Bone marrow (tissue), 2 donors: ENCODE data around the gene ACOT8.
"Not testable (repeated sequence)": the region's sequence is repeated elsewhere in the genome, so short reads cannot be mapped to it uniquely, and the experiment has no call there.

Experiments
- DNase-seq, 2 donors: peaks; one replicate each; lab custom pipeline; 2025; lab: John Stamatoyannopoulos, UW

ACOT8 gene

DNA sequence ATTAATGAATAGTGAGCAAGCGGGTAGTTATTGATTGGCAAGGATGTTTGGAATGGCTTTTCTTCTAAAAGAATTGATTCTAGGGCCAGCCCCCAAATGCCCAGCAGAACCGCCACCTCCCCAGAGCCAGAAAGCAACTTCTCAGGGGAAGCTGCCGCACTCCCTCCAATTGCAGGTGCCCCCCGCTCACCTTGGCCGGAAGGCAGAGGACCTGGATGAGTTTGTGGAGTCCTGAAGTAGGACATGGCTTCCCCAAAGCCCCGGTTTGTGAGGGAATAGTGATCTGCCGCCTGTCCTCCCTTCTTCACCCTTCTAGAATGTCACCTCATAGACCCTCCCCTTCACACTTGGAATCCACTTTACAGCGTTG, 30.1 kb upstream of the ACOT8 start, which contains the start of gene SPATA25:
Gene SPATA25, minus strand, starts transcription at position 277 of the 370 bp plus-strand sequence. Its CDS starts 32 bp downstream, at position 245.
- DNase-seq, result no peak

DNA sequence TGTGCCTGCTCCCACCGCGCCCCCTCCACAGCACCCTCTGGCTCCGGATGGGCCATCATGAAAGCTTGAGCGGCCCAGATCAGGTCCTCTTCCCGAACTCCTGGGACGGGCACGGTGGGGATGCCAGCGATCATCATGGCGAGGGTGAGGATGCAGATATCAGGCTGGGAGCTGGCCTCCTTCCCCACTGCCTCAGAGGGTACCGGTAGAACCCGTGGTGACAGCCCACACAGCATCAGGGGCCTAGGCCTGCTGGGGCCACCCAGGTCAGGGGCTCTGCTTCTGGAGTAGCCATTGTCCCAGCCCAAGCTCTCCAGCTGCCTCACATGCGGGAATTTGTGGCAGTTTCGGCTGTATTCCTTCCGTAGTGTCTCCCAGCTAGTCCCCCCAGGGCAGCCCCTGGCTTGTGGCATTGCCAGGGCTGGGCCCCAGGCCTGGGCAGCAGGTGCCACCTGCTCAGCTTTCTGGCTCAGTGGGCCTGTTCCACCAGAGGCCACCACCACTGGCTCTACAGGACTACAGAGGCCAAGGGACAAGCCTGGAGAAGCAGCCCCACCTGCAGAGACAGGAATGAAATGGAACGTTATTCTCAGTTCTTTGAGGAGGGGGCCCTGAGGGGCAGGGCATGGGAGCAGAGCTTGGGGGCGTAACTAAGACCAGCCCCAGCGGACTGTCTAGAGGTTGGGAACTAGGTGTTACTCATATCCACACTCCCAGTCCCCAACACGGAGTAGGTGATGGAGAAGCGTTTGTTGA, 29.6 kb upstream of the ACOT8 start:
- no peak for DNase-seq

DNA sequence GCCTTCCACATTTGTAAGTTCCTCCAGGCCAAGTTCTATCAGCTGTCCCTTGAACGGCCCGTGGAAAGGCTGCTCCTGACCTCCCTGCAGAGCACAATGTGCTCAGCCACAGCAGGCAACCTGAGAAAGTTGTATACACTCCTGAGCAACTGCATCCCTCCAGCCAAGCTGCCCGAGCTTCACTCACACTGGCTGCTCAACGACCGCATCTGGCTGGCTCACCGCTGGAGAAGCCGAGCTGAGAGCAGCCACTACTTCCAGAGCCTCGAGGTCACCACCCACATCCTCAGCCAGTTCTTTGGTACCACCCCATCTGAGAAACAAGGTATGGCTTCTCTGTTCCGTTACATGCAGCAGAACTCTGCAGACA, 25.9 kb upstream of the ACOT8 start:
- DNase-seq, result no peak

DNA sequence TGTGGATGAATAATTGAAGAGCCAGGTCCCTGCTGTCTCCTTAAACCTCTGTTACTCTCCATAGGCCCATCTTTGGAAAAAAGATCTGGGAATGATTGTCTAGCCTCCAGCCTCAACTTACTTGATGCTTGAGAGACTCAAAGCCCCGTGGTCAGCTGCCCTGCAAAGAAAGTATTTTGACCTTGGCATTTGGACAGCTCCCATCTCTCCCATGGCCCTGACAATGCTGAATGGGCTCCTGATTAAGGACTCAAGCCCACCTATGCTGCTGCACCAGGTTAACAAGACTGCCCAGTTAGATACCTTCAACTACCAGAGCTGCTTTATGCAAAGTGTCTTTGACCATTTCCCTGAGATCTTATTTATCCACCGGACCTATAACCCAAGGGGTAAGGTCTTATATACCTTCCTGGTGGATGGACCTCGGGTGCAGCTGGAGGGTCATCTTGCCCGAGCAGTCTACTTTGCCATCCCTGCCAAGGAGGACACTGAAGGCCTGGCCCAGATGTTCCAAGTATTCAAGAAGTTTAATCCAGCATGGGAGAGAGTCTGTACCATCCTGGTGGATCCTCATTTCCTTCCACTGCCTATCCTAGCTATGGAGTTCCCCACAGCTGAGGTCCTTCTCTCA, 25.4 kb upstream of the ACOT8 start:
- DNase-seq, result no peak

DNA sequence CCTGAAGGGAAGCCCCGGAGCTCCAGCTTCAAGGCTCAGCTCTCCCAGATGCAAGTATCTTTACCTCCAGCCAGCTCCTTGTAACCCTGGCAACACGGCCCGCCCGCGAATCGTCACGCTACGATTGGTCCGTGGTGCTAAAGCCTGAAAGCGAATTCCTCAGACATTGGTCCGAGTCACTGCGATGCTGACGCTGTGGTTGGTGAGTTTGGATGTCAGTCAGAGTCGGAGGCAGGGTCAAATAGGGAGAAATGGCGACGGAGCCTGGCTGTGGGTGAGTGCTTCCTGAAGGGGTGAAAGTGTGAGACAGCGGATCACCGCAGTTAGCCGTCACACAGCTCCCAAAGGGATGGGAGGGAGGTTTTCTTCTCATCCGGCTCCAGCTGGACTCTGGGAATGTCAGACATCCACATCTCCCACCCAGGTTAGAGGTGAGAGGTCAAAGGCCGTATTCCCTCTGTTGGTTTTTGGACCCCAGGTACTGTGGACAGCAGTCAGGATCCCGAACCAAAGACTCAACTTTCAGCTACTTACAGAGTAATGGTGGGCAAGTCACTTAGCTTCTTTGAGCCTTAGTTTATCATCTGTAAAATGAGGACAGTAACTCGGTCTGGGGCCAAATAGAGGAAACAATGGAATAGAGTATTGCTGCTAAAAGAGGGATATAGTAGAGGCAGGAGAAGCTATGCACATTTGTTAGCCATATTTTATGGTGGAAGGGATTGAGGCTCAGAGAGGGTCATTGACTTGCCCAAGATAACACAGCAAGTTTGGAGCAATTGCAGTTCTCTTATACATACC, 24.0 kb upstream of the ACOT8 start, which contains the start of gene ZSWIM1:
Gene ZSWIM1, plus strand, starts transcription at position 240 of the 801 bp plus-strand sequence. CDS start 1,366 bp downstream, outside the sequence.
- peak; percentile 85 to 98 for DNase-seq

DNA sequence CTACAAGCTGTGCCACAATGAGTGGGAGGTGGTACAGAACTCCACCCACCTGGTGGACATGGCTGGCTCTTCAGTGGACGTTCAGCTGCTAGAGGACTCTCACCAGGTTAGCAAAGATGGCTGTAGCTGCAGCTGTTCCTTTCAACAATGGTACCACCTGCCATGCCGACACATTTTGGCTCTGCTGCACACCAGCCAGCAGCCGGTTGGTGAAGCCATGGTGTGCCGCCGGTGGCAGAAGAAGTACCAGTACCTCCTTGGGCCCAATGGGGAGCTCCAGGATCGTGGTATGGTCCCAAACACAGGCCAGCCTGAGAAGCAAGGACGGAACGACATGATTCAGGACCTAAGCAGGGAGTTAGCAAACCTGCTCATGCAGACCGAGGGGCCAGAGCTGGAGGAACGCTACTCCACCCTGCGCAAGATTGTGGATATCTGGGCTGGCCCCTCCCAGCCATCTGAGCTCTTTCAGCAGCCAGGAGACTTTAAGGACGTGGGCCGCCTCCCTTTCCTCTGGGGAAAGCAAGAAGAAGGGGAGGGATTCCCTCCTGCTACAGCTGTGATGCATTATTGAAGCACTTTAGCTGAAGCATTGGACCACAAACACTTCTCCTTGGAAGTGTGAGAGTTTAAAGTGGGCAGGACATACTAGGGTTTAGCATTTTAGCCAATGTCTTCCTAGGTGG, 21.0 kb upstream of the ACOT8 start:
- no peak for DNase-seq

DNA sequence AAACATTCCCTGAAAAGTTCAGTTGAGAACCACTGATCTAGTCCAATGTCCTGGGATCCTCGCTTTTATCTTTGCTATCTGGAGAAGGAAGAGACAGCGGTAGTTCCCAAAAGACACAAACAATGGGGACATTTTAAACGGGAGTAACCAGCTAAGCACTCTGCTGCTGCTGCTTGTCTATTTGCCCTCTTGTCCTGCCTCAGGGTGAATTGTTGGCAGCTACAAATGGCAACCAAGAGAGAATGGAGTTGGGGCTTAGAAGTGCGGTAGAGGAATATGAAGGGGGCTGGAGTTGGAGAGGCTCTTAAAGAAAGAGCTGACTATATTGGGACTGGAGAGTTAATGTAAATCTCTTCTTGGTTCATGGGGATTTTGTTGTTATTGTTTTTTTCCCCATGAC, 17.4 kb upstream of the ACOT8 start:
- DNase-seq, result no peak

DNA sequence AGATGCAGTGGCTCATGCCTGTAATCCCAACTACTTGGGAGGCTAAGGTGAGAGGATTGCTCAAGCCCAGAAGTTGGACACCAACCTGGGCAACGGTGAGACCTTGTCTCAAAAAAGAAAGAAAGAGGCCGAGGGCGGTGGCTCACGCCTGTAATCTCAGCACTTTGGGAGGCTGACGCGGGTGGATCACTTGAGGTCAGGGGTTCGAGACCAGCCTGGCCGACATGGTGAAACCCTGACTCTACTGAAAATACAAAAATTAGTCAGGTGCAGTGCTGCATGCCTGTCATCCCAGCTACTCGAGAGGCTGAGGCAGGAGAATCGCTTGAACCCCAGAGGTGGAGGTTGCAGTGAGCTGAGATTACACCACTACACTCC, 16.9 kb upstream of the ACOT8 start:
- DNase-seq, result not testable (repeated sequence)

DNA sequence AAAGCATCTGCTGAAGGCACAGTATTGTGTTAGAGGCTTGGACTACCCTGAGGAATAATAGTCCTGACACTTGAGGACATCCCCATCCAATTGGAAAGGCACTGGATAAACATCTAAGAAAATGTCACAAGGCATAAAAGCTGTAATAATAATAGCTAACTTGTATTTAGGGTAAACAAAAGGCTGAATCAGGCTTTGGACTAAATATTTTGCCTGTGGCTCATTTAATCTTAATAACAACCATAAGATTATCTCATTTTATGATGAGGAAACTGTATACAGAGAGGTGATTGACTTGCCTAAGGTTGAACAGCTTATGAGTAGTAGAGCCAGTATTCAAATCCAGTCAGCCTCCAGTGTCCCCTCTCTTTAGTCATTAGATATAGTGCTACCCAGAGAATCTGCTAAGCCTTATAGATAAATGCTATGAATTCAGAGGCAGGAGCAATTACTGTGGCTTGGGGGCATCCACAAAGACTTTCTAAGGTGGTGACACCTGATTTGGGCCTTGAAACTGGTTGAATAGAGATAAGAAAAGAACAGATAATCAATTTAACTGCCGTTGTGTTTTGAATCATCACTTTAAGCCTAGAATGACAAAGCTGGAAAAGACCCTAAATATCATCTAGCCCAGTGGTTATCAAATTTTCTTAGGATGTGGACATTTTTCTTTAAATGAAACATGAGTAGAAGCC, 16.4 kb upstream of the ACOT8 start:
- DNase-seq, result no peak

DNA sequence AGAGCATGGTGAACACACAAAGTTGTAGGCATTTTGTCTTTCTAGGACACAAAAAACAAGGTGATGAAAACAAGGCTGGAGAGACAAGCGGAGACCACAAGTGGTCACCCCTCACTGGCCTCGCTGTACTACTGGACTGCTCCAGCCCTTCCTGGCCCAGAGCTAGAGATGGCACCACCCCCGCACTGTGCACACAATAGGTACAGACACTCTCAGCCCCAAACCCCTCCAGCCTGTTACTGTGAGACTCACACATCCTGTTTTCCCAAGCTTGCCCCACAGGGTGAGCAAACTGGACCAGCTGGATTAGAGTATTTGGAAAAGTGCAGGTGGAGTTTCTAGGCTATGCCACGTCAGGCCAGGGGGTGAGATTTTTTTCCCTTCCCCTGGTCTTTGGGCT, 15.4 kb upstream of the ACOT8 start:
- DNase-seq, result no peak

DNA sequence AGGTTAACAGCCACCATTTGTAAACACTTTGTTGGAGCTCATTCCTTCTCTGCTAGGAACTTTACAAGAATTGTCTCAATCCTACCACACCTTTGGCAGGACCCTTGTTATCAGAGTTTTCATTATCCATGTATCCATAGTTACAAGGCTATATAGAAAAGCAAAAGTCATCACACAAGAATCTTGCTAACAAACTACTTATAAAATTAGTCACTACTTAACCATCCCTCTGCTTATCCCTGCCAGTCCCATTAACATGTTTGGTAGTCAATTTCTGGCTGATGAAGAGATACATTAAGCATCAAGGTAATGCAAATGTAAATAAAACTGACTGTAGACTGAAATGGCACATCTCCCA, 10.6 kb upstream of the ACOT8 start:
- no peak for DNase-seq

DNA sequence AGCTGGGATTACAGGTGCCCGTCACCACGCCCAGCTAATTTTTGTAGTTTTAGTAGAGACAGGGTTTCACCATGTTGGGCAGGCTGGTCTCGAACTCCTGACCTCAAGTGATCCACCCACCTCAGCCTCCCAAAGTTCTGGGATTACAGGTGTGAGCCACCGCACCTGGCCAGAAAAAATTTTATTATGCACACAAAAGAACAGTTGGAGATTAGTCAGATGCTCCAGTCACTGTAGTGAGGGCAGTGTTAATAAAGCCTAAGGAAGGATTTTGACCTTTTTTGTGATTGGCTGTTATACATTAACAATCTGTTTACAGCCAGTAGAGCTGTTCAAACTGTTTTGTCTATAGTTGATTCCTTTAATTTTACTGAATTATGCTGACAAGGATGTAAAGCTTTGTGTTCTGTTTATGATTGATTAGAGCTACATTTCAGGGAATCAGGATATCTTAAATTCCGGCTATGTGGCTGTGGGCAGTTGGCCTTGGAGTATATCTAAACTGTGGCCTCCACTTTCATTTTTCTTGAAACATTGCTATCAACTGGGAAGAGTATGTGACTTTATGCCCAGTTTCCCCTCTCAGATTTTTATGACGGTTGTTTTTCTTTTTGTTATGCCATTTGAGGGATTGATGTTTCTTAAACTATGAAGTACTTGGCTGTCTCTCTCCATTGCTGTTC, 10.1 kb upstream of the ACOT8 start:
- no peak for DNase-seq

DNA sequence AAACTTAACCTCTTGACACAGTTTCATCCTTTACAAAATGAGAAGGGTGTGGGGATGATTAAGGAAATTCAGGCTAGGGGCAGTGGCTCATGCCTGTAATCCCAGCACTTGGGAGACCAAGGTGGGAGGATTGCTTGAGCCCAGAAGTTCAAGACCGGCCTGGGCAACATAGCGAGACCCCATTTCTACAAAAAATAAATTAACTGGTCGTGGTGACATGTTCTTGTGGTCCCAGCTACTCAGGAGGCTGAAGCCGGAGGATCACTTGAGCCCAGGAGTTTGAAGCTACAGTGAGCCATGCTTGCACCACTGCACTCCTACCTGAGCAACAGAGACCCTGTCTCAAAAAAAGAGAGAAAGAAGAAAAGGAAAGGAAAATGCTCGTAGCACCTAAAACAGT, 9.3 kb upstream of the ACOT8 start:
- DNase-seq, result no peak

DNA sequence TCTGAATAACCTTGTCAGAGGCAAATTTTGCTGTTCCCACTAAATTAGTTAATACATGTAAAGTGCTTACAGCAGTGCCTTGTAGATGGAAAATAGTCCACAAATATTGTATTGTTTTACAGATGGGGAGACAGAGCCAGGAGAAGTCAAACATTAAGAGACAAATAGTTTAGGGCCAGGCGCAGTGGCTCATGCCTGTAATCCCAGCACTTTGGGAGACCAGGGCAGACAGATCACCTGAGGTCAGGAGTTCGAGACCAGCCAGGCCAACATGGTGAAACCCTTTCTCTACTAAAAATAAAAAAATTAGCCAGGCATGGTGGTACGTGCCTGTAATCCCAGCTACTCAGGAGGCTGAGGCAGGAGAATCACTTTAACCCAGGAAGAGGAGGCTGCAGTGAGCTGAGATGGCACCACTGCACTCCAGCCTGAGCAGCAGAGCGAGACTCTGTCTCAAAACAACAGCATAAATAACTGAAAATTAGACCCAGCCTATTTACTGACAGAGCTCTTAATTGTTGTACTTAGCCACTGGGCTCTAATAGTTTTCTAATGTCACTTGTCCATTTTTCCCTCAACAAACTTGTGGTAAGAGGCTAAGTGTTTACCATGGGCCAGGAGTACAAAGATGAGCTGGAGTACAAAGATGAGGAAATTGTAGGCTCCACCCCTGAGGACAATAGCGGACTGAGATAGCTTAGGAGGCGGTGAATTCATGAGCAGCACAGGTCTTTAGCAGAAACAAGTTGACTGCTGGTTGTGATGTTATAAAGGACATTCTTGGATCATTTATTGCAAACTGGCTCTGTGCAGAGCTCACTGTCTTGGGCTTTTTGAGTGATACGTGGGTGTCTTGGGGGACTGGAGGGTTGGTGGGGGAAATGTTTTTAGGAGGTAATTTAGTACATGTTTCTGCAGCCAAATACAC, 6.6 kb upstream of the ACOT8 start:
- no peak for DNase-seq

DNA sequence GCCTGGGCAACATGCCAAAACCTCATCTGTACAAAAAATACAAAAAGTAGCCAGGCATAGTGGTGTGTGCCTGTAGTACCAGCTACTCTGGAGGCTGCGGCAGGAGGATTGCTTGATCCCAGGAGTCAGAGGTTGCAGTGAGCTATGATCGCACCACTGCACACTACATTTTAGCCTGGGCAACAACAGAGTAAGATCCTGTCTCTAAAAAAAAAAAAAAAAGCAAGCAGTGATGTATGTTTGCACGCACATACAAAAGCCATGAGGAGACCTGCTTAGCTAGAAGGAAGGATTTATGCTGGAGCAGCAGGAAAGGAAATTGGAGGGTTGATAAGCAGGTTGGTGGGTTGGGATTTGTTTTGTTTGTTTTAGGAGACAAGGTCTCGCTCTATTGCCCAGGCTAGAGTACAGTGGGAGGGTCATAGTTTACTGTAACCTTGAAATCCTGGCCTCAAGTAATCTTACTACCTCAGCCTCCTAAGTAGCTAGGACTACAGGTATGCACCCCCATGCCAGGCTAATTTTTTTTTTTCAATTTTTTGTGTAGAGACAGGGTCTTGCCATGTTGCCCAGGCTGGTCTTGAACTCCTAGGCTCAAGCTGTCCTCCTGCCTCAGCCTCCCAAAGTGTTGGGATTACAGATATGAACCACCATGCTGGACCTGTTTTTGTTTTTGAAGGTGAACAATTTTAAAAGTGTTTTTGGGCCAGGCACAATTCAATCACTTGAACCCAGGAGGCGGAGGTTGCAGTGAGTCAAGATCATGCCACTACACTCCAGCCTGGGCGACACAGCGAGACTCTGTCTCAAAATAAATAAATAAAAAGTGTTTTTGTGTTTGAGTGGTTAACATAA, 4.3 kb upstream of the ACOT8 start:
- no peak for DNase-seq

DNA sequence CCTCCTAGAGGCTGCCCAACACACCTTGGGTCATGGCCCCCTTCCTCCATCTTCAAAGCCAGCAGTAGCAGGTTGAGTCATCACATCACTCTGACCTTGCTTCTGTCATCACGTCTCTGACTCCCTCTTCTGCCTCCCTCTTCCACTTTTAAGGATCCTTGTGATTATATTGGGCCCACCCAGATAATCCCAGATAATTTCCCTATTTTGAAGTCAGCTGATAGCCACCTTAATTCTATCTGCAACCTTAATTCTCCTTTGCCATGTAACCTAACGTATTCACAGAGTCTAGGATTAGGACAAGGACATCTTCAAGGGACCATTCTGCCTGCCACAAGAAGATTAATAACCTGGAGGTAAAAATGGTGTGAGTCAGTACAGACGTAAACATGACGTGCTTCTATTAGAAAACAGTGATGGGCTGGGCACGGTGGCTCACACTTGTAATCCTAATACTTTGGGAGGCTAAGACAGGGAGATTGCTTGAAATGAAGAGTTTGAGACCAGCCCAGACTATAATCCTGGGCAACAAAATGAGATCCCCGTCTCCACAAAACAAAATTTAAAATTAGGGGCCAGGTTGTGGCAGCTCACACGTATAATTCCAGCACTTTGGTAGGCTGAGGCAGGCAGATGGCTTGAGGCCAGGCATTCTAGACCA, 3.5 kb upstream of the ACOT8 start:
- no peak for DNase-seq

DNA sequence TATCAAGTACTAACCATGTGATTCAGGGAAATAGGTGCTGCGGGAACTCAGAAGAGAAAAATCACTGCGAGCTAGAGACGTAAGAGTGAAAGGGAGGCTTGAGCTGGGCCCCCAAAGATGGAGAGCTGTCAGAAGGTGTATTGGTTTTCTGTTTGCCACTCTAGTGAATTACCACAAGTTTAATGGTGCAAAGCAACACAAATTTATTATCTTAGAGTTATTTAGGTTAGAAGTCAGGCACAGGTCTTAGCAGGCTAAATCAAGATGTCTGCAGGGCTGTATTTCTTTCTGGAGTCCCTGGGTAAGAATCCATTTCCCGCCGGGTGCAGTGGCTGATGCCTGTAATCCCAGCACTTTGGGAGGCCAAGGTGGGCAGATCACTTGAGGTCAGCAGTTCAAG, 2.7 kb upstream of the ACOT8 start:
- no peak for DNase-seq

DNA sequence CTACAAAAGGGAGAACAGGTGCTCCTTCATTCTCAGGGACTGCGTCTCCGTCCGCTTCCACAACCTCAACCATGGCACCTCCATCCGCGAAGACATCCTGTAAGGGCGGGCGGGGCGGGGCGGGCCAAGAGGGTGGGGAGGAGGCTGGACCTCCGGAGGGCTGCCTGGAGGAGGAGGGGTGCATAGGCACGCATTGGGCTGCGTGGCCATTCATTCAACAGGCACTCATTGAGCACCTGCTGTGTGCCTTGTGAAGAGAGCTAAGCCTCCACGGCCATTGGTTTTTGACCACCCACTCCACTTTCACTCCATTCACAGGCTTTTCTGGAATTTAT, 657 bp upstream of the ACOT8 start:
- DNase-seq, result no peak

DNA sequence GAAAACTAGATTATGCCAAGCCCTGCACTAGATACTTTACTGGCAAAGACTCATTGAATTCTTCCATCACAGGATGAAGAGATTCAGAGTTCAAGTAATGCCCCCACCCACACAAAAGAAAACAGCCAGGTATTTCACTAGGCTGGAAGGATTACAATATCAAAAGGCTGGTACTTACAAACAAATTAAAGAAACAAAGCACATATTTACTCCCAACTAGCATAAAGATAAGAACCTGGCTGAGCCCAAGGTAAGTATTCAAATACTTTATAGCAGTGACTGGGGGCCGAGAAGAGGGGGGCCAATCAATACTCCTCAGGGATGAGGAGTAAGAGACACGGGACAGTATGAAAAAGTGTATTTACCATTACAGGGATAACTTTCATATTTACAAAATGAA, 3.7 kb downstream of the ACOT8 start:
- no peak for DNase-seq
